ENCODE results near the gene ADAMTS5.

The ADAMTS5 gene

GRCh38 chr21:26967062-26967913, at the start of gene ADAMTS5:
TSS of gene ADAMTS5 (minus strand) at chr21:26967088. CDS start at chr21:26966391, 697 bp downstream.
- no peak for DNase-seq

DNA sequence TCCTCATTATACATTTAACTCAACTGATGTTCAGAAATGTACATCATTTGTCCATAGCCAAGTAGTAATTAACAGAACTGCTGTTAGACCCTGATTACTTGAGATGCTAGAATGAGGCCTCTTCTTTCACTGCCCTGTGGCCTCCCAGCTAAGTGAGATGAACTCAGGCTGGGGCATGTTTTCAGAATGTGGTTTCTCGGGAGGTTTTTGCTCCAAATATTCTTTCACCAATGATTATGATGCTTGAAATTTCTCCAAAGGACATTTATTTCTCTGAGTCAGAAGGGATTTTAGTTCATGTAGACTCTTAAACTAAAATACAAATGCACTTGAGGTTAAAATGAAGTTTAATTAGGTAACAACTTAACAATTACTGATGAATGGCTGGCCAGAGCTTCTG, 34.6 kb upstream of the ADAMTS5 start:
- DNase-seq, result no peak

DNA sequence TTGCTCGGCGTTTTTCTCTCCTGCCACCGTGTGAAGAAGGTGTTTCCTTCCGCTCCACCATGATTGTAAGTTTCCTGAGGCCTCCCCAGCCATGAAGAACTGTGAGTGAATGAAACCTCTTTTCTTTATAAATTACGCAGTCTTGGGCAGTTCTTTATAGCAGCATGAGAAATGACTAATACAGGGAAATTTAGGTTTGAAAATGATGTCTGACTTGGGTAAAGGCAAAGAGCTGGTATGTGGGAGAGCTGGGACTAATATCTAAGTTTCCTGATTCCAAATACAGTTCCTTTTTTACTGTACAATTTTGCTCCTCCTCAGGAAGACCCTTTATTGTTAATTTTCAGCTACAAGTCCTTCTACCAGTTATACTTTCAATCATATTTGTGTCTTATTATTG, 16.7 kb upstream of the ADAMTS5 start:
- DNase-seq, result no peak

- DNase-seq, result no peak
These were observed 15.9 kb upstream of the ADAMTS5 start for GRCh38 chr21:26982767-26983166.

DNA sequence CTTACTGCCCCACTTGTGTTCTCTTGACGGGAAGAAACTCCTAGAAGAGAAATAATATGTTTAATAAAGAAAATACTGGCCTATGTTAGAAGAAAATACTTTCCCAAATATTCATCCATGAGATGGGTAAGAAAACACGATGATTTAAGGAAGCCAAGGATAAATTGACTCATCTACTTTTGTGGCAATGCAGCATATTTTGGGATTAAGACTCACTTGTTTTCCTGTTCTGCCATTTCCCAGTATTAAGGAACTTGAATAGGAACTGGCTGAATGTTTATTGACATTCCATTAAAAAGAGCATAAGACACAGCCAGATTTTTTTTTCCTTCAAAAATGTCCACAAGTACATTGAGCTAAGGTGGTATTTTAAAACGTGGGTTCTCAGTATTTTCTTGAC, 10.9 kb upstream of the ADAMTS5 start:
- no peak for DNase-seq

DNA sequence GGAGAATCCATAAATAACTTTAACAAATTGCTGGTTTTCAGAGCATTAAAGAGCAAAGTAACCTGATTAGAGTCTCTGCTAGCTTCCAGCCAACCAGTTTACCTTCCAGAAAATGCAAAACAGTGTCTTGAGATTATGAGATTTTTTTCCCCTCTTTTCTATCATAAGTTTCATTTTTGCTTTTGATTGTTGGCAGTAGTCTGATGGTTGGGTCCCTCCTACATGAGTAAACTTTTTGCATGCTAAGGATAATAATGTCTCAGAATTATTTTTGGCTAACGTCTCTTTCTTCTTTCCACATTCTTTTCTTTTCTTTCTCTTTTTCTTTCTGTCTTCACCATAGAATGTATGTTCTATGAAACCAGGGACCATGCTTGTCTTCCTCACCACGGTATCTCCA, 6.3 kb upstream of the ADAMTS5 start:
- DNase-seq, result no peak

DNA sequence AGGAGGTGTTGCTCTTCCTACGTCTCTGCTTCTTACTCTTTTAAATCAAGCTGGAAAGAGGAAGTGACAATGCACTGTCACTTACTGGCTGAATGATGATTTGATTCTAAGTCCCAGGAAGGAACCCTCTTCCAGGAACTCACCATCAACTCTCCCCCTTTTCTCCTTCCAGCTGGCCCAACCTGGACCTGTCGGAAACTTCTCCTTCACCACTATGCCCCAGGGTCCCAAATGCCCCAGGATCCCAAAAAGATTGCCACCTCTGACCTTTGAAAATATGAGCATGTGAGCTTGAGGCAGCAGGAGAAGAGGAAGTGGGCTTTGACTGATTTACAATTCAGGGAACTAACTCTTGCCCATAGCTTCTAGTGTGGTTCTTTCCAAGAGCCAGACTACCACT, 5.3 kb upstream of the ADAMTS5 start:
- DNase-seq, result no peak

DNA sequence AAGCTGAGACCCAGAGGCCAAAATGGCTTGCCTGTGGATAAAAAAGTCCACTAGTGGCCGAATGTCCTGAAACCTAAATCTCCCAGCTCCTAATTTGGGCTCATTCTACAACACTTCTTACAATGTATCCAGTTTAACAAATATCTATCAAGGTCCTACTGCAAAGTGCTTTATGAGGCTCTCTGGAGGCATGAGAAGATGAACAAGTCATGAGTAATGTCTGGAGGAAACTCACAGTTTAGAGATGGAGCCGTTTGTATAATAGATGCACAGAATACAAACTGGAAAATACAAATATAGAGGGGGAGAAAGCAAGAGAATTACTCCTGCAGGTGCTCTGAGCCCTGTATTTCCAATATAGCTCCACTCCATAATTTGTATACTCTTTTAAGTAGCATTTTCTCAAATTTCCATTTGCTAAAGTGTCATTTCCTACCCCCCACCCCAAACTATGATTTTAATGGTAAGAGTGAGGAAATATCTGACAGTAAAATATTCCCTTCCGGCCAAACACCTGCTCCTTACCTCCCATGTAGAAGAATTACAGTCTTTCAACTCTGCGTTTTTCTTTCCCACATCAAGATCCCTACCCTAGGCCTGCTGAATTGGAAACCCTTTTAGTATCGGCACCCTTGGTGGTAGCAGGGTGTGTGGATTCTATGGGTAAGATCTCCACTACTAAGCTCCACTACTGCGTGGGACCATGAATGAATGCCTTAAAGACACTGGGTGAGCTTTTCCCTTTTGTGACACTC, 3.3 kb upstream of the ADAMTS5 start:
- DNase-seq, result no peak

- no peak for DNase-seq
These were observed 233 bp downstream of the ADAMTS5 start for GRCh38 chr21:26966649-26967061.

DNA sequence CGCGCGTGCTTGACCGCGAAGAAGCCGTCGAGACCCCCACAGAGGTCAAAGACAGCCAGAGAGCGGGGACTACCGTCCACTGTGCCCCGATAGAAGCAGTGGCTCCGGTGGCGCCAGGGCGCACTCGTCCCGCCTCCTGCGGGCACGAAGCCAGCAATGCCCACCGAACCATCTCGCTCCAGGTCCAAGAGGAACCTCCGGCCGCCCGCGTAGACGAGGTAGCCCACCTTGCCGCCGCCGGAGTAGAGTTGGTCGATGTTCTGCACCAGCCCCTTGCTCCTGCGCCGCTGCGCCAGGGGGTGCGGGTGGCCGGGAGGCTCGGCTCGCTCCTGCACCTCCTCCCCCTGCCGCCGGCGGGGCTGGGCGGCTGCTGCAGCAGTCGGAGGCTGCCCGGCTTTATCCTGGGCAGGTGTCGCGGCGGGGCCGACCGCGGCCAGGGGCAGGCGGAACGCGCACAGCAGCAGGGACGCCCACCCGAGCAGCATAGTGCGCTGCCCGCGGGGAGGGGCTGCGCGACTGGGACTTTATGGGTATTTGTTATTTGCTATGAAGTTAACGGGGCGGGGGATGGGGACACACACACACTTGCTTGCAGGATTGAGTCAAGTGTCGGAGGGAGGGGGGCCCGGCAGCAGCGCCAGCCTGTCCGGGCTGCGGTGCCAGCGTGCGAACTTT, 844 bp downstream of the ADAMTS5 start:
- DNase-seq, result no peak

- no peak for DNase-seq
These were observed 1.6 kb downstream of the ADAMTS5 start for GRCh38 chr21:26965040-26965906.

DNA sequence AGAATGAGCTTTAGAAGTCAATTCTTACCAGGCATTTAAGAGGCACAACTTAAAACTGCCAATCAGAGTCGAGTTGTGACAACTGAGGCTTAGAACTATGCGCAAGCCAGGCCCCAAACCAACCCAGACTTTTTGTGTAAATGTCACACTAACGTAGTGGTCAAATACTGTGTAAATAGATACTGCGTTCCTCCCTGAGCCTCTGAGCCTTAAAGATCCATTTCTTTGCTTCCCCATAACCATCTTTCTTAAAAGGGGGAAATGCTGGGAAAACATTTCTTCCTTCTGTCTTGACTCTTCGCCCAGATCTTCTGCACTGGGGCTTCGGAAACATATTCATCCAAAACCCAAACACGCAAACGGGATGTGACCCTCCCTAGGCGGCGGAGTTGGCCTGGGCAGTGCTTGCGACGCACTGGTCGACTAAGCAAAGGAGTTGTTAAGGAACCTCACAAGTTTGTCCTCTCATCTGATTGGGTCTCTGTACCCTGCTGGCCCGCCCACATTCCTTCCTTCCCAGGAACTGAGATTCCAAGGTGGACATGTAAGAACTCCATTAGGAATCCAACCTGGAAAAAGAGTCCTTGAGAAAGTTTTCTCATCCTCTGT, 2.6 kb downstream of the ADAMTS5 start:
- DNase-seq, result no peak

- DNase-seq, result no peak
These were observed 4.2 kb downstream of the ADAMTS5 start for GRCh38 chr21:26962621-26963181.

DNA sequence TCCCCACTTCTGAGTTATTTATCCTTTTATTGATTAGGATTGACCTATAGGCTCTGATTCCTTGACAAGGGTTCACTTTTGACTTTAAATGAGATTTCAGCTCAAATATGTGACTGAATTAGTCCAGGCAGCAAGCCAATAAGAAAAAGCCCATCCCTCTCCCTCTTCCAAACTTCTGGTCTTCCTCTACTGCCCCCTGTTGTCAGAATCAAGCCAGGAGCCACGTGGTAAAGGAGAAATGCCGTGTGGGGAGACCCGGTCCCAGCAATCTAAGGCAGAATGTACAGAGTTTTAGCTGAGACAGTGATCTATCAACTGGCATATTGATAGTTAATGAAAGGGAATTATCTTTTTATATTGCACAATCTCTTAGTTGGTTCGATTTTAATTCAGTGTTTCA, 5.2 kb downstream of the ADAMTS5 start:
- DNase-seq, result no peak

- DNase-seq, result no peak
These were observed 8.1 kb downstream of the ADAMTS5 start for GRCh38 chr21:26958788-26959187.

- DNase-seq, result no peak
These were observed 10.1 kb downstream of the ADAMTS5 start for GRCh38 chr21:26956813-26957212.

DNA sequence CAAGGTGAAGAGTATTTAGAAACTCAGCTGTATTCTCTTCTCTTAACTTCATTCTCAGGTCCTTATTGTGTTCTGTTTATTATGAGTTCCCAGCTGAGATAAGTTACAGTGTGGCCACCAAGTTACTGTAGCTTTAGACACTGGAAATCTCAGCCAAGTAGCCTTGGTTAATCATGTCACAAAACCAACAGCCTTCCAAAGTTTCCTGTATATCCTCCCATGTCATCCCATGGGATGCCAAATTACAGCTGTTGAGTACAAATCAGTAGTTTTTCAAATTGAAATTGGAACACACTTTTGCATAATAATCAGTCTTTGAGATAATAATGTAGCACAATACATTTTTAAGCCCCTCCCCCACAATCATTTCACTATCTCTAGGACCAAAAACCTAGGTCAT, 10.7 kb downstream of the ADAMTS5 start:
- no peak for DNase-seq

DNA sequence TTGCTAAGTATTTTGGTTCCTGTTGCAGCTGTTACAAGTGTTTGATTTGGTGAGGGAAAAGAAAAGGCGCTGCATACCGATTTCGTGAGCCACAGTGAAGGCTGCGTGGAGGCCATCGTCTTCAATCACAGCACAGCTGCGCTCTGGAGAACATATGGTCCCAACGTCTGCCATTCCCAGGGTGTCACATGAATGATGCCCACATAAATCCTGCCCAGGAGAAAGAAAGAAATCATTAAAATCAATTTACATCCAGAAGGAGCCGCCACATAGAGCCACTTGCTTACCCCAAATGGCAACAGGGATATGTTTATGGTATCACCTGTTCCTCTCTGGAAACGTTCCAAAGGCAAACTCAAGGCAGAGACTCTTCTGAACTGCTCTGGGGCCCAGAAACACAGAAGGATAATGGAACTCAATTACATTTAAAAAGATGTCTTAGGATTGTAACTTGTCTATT, 12.2 kb downstream of the ADAMTS5 start:
- no peak for DNase-seq

DNA sequence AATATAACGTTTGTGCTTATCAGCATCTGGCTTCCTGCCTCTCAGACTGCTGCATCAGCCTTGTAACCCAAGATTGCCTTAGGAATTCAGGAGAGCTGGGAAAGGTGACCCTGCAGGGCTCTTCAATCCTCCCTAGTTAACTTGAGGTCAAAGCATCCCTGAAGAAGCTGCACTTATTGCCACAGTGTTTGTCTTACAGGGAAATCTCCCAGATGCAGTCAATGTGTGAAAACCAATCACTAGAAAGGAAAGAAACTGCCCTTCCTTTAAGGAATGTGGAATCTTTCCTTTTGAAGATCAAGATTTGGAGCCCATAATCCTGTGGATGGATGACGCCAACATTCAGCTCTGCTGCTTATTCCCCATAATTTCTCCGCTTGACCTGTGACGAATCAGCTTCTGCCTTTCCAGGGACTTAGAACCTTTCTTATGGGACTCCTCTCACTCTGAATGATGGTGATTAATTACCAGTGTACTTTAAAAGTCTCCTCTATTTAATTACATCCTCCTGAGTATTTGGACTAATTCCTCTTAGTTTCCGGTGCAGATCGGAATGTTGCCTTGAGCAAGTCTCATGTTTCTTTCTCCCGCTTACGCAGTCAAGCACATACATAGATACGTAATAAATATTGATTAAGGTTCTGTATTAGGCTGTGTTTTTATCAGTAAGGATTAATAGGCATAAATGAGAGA, 14.4 kb downstream of the ADAMTS5 start:
- no peak for DNase-seq

DNA sequence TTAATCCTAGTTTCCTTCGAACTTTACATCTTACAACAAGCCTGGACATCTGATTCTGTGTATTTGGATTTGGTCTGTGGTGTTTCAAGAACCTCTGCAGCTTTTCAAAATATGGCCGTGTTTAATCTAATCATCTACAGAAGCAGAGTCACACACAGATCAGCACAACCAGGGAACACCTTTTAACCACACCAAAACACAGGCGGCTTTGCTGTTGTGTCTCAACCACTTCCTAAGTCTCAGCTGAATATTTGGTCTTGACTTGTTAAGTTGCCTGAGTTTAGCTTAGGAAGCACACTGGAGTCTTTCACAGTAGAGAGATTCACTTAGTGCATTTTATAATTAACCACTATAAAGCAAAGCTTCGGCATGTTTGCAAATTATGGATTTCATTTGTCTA, 17.1 kb downstream of the ADAMTS5 start:
- DNase-seq, result no peak

DNA sequence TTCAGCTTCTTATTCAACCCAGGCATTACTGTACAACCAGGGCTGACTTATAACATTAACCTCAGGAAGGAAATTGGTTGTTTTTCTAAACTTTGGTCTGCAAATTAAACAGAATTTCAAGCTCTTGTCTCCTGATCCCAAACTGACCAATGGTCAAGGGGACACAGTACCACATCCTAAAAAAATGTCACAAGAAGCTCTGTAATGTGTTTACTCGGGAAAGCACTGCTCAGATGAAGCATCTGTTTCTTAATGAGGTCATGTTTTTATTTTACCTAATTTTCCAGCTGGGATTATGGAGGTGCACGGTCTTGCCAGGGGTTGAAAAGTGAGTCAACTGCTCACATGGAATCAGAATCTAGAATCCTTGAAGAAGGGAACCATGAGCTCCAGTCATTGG, 18.7 kb downstream of the ADAMTS5 start:
- DNase-seq, result no peak
